RKO (cell line): ENCODE measurements around the gene TMPRSS9.

ENCODE experiments used
- DNase-seq: peaks from one replicate; pipeline ENCODE4 v3.0.0-alpha.2; 2016; ENCODE audit warnings: low spot score

TMPRSS9 gene

GRCh38 chr19:2329501-2329916 is 30.6 kb upstream of the TMPRSS9 start:
- DNase-seq: no peak

DNA sequence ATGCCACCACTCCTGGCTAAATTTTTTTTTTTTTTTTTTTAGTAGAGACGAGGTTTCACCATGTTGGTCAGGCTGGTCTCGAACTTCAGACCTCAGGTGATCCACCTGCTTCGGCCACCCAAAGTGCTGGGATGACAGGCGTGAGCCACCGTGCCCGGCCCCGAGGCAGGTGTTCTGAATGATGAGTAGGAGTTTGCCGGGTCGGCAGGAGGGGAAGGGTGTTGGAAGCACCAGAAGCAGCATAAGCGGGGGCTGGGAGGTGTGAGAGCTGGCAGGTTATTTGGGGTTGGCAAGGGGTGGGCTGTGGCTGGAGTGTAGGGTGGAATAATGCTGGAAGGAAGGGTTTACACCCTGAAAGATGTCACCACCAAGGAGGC is 29.8 kb upstream of the TMPRSS9 start:
- DNase-seq: no peak

DNA sequence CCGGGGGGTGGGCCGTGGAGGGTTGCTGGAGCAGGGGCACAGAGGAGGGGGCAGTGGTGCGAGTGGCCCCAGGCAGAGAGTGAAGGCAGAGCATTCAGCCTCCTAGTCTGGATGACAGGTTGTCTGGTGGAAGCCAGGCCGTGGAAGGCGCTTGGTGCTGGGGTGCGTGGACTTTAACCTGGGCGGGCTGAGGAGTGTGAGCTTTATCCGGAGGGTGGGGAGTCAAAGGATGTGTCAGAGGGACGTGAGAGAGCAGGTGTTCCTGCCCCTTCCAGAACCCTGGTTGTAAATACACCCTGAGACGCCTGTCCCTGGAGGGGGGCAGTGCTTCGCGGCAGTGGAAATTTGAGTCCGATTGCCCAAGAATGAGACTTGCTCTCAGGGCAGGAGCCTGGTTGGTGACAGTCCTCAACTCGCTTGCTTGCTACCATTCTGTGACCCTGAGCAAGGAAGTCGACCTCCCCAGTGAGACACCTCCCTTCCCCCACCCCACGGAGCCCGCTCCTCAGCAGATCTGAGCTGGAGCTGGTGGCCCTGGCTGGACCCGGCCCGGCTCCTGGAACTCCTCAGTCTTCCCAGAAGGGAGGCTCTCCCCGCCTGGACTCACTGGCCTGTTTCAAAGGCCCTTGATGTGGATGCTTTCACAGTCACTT is 29.3 kb upstream of the TMPRSS9 start:
- DNase-seq: no peak

GRCh38 chr19:2331601-2332246 is 28.3 kb upstream of the TMPRSS9 start:
- no peak for DNase-seq

- DNase-seq: no peak
Measured at GRCh38 chr19:2332341-2333026, 27.6 kb upstream of the TMPRSS9 start.

DNA sequence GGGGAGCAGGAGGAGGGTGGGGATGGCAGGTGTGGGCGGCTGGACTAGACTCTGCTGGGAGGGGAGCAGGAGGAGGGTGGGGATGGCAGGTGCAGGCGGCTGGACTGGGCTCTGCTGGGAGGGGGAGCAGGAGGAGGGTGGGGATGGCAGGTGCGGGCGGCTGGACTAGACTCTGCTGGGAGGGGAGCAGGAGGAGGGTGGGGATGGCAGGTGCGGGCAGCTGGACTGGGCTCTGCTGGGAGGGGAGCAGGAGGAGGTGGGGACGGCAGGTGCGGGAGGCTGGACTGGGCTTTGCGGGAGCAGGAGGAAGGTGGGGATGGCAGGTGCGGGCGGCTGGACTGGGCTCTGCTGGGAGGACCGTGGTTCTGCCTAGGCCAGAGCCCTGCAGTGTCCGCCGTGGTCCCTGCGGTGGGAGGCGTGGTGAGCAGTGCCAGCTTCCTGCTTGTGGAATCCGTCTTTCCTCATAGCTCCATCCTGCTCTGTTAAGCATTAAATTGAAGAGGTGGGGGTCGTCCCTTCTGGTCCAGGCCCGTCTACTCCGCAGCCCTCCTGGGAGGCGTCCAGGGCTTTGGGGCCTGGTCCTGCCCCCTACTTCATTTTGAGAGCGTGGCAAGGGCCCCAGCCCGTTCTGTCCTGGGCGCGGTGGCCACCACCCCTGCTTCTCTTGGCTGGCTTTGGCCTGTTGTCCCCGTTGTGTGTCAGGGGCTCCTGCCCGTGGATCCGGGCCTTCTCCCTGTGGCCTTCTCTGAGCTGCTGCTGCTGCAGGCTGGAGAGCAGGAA is 26.8 kb upstream of the TMPRSS9 start:
- DNase-seq: no peak

GRCh38 chr19:2333807-2334211 is 26.3 kb upstream of the TMPRSS9 start:
- DNase-seq: no peak

DNA sequence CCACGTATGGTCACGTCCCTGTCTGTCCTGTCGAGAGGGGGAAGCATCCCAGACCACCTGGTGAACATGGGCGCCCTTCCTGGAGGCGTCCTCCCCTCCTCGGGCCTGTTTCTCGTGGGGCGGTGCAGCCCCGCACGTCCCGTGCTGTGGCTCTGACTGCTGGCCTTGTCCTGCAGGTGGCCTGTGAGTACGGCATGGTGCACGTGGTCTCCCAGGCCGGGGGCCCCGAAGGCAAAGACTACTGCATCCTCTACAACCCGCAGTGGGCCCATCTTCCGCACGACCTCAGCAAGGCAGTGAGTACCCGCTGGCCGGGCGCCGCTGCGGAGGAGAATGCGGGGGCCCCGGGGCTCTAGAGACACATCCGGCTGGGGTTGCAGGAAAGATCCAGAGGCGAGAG is 25.6 kb upstream of the TMPRSS9 start:
- no peak for DNase-seq

DNA sequence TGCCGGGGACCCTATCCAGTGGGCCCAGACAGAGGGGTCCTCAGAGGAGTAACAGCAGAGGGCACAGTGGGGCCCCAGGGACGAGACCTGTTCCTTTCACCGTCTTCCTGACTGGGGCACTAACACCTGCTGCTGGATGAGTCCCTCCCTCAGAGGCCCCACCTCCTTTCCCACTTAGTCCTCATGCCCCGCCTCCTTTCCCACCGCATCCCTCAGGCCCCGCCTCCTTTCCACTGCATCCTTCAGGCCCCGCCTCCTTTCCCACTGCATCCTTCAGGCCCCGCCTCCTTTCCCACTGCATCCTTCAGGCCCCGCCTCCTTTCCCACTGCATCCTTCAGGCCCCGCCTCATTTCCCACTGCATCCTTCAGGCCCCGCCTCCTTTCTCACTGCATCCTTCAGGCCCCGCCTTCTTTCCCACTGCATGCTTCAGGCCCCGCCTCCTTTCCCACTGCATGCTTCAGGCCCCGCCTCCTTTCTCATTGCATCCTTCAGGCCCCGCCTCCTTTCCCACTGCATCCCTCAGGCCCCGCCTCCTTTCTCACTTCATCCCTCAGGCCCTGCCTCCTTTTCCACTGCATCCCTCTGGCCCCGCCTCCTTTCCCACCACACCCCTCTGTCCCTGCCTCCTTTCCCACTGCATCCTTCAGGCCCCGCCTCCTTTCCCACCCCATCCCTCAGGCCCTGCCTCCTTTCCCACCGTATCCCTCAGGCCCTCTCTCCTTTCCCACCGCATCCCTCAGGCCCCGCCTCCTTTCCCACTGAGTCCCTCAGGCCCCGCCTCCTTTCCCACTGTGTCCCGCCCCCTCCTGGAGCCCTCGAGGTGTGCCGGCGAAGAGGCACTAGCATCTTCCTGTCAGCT is 24.8 kb upstream of the TMPRSS9 start:
- DNase-seq: no peak

DNA sequence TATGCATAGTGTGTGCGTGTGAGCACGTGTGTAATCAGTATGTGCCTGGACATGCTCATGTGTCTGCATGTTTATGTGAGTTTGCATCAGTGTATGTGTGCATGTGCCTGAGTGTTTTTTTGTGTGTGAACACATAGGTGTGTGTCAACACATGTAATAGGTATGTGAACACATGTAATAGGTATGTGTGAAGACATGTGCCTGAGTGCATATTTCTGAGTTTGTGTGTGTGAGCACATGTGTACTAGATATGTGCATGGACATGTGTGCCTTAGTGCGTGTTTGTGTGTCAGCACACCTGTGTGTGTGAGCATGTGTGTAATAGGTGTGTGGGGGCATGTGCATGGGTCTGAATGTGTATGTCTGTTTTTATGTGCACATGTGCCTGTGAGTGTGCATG is 24.2 kb upstream of the TMPRSS9 start:
- DNase-seq: no peak

- no peak for DNase-seq
Measured at GRCh38 chr19:2336528-2337328, 23.3 kb upstream of the TMPRSS9 start.

DNA sequence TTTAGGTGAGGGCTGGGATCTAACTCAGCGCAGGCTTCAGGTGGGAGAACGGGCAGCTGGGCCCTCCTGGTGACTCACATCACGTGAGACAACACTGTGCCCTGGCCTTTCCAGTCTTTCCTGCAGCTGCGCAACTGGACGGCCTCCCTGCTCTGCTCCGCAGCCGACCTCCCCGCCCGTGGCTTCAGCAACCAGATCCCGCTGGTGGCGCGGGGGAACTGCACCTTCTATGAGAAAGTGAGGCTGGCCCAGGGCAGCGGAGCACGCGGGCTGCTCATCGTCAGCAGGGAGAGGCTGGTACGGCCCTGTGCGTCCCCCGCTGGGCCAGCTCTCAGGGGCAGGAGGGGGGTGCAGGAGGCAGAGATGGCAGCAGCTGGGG is 22.7 kb upstream of the TMPRSS9 start:
- no peak for DNase-seq

DNA sequence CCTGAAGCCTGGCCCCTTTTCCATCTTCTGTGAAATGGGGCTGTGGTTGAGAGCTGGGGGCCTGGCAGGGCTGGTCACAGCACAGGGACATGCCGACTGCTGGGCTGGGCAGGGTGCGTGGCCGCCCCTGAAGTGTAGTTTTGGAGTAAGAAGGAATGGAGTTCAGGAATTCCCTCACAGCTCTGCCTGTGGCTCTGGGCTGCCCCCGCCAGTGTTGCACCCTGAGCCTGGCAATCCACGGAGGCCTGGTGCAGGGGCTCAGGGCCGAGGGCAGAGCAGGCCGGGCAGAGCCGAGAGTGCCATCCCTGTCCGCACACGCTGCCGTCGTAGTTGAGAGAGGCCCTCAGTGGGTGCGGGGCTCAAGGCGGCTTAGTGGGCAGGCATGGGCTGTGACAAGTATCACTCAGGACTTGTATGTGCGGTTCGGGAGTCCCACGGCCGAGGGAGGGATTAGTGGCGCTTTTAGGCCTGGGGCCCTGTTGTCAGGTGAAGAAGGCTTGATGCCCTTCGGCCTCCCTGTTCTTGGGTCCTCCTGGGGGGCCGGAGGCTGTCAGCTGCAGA is 21.9 kb upstream of the TMPRSS9 start:
- DNase-seq: no peak

GRCh38 chr19:2338751-2339643 is 21.1 kb upstream of the TMPRSS9 start:
- no peak for DNase-seq

- DNase-seq: no peak
Measured at GRCh38 chr19:2339644-2340310, 20.3 kb upstream of the TMPRSS9 start.

DNA sequence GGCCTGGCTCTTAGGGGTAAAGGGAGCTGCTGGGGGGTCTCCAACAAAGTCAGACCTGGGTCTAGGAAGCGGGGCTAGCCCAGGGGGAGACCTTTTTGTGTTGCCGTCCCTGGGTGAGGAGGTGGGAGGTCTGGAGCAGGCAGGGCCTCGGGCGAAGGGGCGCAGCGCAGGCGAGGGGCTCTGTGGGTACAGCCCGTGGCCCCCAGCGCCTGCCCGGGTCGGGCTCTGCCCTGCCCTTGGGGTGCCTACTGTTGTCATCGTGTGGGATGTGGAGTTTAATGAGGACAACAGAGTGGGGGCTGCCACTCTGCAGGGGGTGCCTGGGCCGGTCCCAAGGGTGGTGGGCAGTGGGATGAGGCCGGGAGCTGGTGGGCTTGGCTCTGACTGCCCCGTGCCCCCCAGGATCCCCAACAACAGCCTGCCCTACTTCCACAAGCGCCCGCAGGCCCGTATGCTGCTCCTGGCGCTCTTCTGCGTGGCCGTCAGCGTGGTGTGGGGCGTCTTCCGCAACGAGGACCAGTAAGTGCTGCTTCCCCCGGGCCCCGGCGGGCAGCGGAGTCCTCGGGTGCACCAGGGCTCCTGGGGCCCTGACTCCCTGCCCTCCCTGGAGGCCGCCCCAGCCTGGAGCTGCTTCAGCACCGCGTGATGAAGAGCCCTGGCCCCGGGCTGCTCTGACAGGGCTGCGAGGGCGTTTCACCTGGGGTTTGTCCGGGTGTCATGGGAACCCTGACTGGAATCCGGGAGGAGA is 19.4 kb upstream of the TMPRSS9 start:
- DNase-seq: no peak

DNA sequence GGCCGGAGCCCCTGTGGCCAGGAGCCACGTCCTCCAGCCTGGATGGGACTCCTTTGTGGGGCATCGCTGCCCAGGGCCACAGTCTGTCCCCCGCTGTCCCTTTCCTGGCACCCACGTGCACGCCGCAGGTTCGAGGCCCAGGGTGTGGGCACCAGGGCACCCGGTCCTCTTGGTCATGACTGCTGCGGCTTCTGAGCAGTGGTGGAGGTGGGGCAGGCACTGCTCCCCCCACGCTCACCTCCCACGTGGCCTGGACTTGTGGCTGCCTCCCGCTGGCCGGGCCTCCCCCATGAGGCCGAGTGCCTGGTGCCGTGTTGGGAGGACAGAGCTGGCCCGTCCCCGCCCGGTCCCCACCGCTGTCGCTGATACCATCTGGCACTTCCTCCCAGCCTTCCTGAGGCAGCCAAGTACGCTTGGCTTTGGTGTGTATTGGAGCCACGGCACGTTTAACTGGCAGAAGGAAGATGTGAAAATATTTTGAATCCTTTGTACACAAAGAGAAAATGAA is 18.8 kb upstream of the TMPRSS9 start:
- no peak for DNase-seq

DNA sequence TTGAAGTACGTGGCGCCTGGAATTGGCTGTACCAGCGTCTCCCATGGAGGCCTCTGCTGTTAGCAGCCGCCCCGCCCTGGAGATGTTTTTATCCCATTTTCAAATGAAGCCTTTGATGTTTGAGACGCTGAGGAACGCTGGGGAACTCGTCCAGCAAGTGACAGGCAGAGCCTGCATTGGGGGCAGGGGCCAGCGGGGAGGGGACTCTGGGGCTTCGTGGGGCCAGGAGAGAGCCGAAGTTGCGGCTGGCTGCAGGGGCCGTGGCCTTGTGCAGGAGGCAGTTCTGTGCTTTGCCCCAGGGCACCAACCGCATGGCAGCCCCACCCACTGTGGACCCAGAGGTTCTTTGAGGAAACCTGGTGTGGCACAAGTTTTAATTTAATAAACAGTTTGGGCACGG is 18.1 kb upstream of the TMPRSS9 start:
- no peak for DNase-seq
